Ovary (tissue), 3 donors: ENCODE results near the gene PRG2.

Source experiments
- POLR2A ChIP-seq: fragments of 450-650 bp; IDR thresholded peaks from one replicate; pipeline ENCODE4 v1.6.1; 2017; ENCODE audit warnings: antibody characterized with exemption, mild to moderate bottlenecking, moderate library complexity
- TF ChIP-seq, protein P1 (sequence below), 3 donors: fragments of 450-650 bp in 2 of 3; fragments of 200-600 bp in 1 of 3; IDR thresholded peaks; one replicate each; pipeline versions ENCODE4 v1.5.1 to v1.8.0; 2016 to 2022; ENCODE audit warnings: antibody characterized with exemption in 3 of 3, mild to moderate bottlenecking in 1 of 3
- donor health status: DM: no; HTN: no; CAD: no.

DNA sequence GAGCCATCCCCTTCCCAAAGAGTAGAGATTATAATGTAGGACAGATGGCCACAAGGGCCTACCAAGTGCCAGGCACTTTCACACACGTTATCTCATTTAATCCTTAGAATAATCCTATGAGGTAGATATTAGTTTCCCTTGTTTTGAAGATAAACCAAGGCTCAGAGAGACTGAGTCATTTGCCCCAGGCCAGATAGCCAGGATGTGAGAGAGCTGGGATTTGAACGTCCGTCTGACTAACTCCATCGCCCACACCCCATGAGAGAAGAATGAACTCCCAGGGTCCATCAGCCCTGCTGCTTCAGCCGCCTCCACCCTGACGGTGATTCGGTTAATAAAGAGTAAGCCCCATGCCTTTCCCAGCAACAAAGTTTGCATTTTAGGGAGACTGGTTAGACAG lies 20.2 kb downstream of the PRG2 start:
- TF ChIP-seq POLR2A: no peak
- TF ChIP-seq, protein P1, sequence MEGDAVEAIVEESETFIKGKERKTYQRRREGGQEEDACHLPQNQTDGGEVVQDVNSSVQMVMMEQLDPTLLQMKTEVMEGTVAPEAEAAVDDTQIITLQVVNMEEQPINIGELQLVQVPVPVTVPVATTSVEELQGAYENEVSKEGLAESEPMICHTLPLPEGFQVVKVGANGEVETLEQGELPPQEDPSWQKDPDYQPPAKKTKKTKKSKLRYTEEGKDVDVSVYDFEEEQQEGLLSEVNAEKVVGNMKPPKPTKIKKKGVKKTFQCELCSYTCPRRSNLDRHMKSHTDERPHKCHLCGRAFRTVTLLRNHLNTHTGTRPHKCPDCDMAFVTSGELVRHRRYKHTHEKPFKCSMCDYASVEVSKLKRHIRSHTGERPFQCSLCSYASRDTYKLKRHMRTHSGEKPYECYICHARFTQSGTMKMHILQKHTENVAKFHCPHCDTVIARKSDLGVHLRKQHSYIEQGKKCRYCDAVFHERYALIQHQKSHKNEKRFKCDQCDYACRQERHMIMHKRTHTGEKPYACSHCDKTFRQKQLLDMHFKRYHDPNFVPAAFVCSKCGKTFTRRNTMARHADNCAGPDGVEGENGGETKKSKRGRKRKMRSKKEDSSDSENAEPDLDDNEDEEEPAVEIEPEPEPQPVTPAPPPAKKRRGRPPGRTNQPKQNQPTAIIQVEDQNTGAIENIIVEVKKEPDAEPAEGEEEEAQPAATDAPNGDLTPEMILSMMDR (IDR thresholded peaks at IDR 0.05): no peak
